AG04450 (cell line): ENCODE results near the gene GRN. TPM values are rescaled to one million over a fixed set of nuclear protein-coding genes. Genes with fewer than 3 reads are reported as not detected.

Source experiments
- CTCF ChIA-PET: fragments of 300-600, 350-600 bp; formaldehyde crosslinking; extraction: SDS; loops from one replicate; lab custom pipeline; 2022; ENCODE audit warnings: antibody characterized with exemption, inconsistent platforms; lab: Charles Lee
- POLR2A ChIA-PET: fragments of 350-600 bp; formaldehyde crosslinking; extraction: SDS; loops from one replicate; lab custom pipeline; 2021; ENCODE audit warnings: antibody characterized with exemption, inconsistent platforms; lab: Yijun Ruan, JAX
- DNase-seq: peaks from one replicate; pipeline ENCODE4 v3.0.0-alpha.2; 2011; ENCODE audit warnings: low read depth, low spot score
- H3K27ac ChIP-seq: one replicate; pipeline ENCODE4 v1.5.1; 2012; ENCODE audit warnings: low read depth, low read length, control low read depth
- H3K27me3 ChIP-seq: one replicate; pipeline ENCODE4 v1.6.0; 2012; ENCODE audit warnings: low read length; ENCODE audit not compliant: control insufficient read depth, insufficient read depth
- H3K4me3 ChIP-seq: 2 replicates; pipeline ENCODE4 v1.5.1; 2011; ENCODE audit warnings: mild to moderate bottlenecking, low read depth, low read length, control low read depth
- H3K9me3 ChIP-seq: 2 replicates; pipeline ENCODE4 v1.5.1; 2012; ENCODE audit warnings: low read length; ENCODE audit not compliant: control insufficient read depth, insufficient read depth
- polyA plus RNA-seq: library from polyadenylated mRNA; depleted of rRNA; stranded (reverse); fragments of >200 nt; gene quantifications from 2 replicates; pipeline ENCODE4 v1.2.3, GENCODE V29; 2011
- TF ChIP-seq, protein P1 (sequence below): IDR thresholded peaks from 2 replicates; pipeline ENCODE4 v1.5.1; 2011; ENCODE audit warnings: low read depth, low read length, control low read depth, inconsistent platforms

Gene GRN
- polyA plus RNA-seq, 1 experiment: 203 TPM

- ChIA-PET CTCF (interaction anchor here (1.3 to 2.5 kb wide), 4 partner anchors 10 to 142 kb away, joined by 3 to 11 read pairs (median 4); no protein-coding TSS in a partner anchor), POLR2A (interaction anchor here (0.6 kb wide), 1 partner anchor 12 kb away, joined by 10 read pairs; no protein-coding TSS in a partner anchor)
- Histone ChIP-seq H3K9me3 (no peaks in the 10 kb centered on the region; the same call in 1 of the 2 replicates), H3K27ac (no peak overlapping the region), H3K27me3 (no peaks in the 10 kb centered on the region), H3K4me3 (no peak overlapping the region)
- TF ChIP-seq, protein P1, sequence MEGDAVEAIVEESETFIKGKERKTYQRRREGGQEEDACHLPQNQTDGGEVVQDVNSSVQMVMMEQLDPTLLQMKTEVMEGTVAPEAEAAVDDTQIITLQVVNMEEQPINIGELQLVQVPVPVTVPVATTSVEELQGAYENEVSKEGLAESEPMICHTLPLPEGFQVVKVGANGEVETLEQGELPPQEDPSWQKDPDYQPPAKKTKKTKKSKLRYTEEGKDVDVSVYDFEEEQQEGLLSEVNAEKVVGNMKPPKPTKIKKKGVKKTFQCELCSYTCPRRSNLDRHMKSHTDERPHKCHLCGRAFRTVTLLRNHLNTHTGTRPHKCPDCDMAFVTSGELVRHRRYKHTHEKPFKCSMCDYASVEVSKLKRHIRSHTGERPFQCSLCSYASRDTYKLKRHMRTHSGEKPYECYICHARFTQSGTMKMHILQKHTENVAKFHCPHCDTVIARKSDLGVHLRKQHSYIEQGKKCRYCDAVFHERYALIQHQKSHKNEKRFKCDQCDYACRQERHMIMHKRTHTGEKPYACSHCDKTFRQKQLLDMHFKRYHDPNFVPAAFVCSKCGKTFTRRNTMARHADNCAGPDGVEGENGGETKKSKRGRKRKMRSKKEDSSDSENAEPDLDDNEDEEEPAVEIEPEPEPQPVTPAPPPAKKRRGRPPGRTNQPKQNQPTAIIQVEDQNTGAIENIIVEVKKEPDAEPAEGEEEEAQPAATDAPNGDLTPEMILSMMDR: no peak
- no peak for DNase-seq
Observed at GRCh38 chr17:44351961-44352827, 7.1 kb downstream of the GRN start.

DNA sequence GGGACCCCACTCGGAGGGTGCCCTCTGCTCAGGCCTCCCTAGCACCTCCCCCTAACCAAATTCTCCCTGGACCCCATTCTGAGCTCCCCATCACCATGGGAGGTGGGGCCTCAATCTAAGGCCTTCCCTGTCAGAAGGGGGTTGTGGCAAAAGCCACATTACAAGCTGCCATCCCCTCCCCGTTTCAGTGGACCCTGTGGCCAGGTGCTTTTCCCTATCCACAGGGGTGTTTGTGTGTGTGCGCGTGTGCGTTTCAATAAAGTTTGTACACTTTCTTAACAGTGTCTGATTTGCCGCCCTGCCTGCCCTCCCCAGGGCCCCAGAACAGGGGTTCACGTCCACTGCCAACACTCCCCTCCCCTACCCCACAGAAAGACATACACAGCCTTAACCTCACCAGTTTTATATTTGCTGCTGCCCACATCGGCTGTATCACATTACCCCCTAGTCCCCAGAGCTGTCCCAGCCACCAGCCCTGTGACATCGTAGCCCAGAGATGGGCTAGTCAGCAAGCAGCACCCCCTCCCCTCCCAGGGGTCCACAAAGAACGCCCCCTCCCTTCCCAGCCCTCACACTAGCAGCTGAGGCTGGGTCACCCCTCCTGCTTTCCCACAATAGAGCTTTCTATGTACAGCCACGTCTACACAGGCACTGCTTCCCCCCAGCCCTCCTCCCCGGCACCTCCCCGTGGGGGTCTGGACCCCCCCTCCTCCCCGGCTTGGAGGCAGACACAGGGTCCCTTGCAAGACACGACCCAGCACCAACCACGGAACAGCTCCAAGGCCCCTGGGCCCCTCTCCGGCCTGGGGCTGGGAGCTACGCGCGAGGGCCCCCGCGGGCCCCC, 7.9 kb downstream of the GRN start:
- no peaks in the 10 kb centered on the region for H3K27me3 ChIP-seq
- H3K27ac ChIP-seq: no peak overlapping the region
- no peaks in the 10 kb centered on the region; the same call in 1 of the 2 replicates for H3K9me3 ChIP-seq
- DNase-seq: no peak
- no peak overlapping the region for H3K4me3 ChIP-seq
- CTCF ChIA-PET: interaction anchor here (1.0 to 1.6 kb wide), 3 partner anchors 9 to 143 kb away, joined by 3 to 5 read pairs (median 5); no protein-coding TSS in a partner anchor
- TF ChIP-seq, protein P1: no peak
- POLR2A ChIA-PET: interaction anchor here (0.6 kb wide), 1 partner anchor 11 kb away, joined by 10 read pairs; no protein-coding TSS in a partner anchor

DNA sequence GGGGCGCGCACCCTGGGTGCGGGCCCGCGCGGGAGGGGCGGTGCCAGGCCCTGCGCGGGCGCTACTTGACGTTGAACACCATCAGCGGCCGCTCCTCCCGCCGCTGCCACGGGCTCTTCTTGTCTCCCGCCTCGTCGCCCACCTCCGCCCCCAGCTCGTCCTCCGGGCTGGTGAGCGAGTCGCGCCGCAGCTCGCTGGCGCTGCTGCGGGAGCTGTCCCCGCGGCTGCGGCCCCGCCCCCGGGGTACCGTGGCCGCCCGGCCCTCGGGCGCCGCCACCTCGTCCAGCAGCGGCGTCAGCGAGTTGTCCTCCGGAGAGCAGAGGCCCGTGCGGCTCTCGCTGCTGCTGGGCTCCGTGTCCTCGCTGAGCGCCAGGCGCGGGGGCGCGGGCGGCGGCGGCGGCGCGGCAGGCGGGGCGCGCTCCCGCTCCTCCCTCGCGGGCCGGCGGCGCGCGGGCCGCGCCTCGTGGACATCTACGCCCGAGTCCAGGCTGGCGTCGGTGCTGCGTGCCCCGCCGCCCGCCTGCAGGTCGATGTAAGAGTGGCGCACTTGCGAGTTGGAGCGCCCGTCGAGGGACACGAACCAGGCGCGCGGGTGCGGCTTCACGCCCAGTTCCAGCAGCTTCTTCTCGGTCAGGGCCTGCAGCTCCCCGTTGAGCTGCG, 8.7 kb downstream of the GRN start:
- no peak overlapping the region for H3K4me3 ChIP-seq
- no peaks in the 10 kb centered on the region; the same call in 1 of the 2 replicates for H3K9me3 ChIP-seq
- TF ChIP-seq, protein P1: no peak
- no peak for DNase-seq
- H3K27me3 ChIP-seq: no peaks in the 10 kb centered on the region
- CTCF ChIA-PET: interaction anchor here (1.0 to 1.3 kb wide), 2 partner anchors 8 to 144 kb away, joined by 3 to 5 read pairs; no protein-coding TSS in a partner anchor
- no peak overlapping the region for H3K27ac ChIP-seq
- POLR2A ChIA-PET: no interaction called here

GRCh38 chr17:44354582-44355561, 9.8 kb downstream of the GRN start:
- TF ChIP-seq, protein P1: no peak
- no peaks in the 10 kb centered on the region; the same call in 1 of the 2 replicates for H3K9me3 ChIP-seq
- CTCF ChIA-PET: interaction anchor here (0.6 kb wide), 1 partner anchor 8 kb away, joined by 3 read pairs; no protein-coding TSS in a partner anchor
- H3K27ac ChIP-seq: no peak overlapping the region
- DNase-seq: no peak
- no peaks in the 10 kb centered on the region for H3K27me3 ChIP-seq
- no peak overlapping the region for H3K4me3 ChIP-seq
- POLR2A ChIA-PET: interaction anchor here (0.6 kb wide), 1 partner anchor 13 kb away, joined by 3 read pairs; no protein-coding TSS in a partner anchor
